EH (cell line): ENCODE measurements around the gene AXL.

Experiments used
- DNase-seq: peaks from one replicate; pipeline ENCODE4 v3.0.0-alpha.2; 2015; ENCODE audit warnings: low read depth

The AXL gene

DNA sequence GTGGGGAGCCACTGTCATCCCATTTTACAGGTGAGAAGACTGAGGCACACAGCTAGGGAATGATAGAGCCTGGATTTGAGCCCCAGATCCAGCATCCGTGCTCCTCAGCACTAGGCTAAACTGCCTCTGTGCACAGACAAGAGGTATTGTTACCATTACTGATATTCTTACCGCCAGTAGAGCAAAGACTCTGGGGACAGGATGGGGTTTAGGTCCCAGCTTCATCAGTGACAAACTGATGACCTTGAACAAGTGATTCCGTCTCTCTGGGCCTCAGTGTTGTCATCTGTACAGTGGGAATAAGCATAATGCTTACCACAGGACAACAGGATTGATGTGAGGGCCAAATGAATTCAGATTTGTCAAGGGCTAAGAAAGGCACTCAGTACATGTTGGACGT, 16.5 kb downstream of the AXL start:
- no peak for DNase-seq

DNA sequence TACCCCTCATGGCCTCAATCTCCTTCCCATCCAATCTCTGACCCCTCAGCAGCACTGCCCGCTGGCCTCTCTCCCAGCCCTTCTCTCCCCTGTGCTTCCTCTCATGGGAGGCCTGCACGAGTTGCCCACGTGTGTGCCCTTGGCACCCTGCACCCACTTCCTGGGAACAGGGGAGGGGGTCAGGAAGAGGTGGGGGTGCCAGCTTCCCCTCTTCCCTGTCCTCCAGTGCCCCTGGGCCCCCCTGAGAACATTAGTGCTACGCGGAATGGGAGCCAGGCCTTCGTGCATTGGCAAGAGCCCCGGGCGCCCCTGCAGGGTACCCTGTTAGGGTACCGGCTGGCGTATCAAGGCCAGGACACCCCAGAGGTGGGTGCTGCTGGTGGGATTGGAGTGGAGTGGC, 19.2 kb downstream of the AXL start:
- DNase-seq, result no peak

DNA sequence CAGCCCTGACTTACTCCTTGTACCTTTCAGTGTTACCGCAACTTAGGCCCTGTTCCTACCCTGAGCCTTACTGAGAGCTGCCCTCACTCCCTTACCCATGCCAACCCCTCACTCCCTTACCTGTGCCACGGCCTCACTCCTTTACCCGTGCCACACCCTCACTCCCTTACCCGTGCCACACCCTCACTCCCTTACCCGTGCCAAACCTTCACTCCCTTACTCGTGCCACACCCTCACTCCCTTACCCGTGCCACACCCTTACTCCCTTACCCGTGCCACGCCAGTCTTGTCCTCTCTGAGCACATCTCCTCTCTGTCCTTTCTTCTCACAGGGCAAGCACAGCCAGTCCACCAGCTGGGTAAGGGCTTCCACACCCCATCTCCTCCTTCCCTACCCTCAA, 20.3 kb downstream of the AXL start:
- DNase-seq, result no peak

DNA sequence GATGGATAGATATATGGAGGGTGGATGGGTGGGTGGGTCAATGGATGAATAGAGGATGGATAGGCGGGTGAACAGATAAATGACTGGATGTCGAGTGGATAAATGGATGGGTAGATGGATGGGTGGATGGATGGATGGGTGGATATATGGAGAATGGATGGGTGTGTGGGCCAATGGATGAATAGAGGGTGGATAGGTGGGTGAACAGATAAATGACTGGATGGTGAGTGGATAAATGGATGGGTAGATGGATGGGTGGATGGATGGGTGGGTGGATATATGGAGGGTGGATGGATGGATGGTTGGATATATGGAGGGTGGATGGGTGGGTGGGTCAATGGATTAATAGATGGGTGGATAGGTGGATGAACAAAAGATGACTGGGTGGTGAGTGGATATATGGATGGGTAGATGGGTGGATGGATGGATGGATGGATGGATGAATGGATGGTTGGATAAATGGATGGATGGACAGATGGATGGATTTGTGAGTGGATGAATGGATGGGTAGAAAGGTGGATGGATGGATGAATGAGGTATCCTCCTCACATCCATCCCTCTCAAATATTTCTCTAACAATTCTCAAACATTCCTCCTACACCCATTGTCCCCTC, 21.0 kb downstream of the AXL start:
- no peak for DNase-seq

DNA sequence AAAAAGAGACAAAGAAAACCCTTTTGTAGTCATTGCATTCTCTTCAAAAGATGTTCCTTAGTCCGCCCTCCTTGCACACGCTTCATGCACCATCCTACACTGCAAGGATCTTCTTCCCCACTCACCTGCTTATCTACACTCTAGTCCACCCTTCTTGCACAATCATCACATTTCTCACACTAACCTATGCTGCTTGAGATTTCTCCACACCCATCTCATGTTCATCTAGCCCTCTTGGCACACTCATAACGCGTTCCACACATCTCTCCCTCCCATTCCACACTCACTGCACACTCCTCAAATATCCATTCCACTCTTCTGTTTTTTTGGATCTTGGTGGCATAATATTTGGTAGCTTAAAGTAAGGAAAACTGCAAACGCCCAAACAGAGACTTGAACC, 22.8 kb downstream of the AXL start:
- DNase-seq, result no peak

DNA sequence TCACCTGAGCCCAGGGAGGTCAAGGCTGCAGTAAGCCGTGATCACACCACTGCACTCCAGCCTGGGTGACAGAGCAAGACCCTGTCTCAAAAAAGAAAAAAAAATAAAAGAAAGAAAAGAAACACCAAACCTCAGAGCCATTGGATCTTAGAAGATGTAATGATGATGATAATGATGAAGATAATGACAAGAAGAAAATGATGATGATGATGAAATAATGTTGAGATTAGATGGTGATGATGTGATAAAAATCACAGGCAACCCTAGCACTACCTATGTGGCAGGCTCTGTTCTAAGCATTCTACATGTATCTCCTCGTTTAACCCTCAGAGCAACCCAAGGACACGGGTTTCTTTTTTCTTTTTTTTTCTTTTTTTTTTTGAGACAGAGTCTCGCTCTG, 25.1 kb downstream of the AXL start:
- DNase-seq, result no peak

DNA sequence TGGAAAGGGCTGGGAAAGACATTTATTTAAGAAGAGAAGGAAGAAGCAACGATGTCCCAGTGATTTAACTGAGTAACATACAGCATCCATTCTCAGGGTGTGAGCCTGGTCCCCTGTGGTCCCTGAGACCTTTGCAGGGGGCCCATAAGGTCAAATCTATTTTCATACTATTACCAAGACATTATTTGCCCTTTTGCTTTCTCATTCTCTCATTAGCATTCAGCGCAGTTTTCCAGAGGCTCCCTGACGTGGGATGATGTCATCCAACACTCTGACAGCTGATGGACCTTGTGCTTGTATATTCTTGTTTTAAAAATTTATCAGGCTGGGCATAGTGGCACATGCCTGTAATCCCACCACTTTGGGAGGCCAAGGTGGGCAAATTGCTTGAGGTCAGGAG, 26.8 kb downstream of the AXL start:
- no peak for DNase-seq

DNA sequence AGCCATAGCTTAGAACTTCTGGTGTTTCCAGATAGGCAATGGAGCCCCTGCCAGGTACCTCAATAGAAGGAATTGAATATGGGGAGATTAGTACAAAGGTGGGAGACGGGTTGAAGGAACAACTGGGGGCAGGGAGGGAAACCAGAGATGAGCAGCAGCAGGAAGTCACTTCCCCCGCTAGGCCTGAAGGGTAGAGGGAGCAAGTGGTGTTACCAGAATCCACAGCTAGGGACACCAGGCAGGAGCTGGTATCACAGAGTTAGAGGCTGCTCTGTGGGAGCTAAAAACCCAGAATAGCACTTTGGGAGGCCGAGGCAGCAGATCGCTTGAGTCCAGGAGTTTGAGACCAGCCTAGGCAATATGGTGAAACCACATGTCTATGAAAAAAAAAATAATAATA, 29.9 kb downstream of the AXL start:
- DNase-seq, result no peak

DNA sequence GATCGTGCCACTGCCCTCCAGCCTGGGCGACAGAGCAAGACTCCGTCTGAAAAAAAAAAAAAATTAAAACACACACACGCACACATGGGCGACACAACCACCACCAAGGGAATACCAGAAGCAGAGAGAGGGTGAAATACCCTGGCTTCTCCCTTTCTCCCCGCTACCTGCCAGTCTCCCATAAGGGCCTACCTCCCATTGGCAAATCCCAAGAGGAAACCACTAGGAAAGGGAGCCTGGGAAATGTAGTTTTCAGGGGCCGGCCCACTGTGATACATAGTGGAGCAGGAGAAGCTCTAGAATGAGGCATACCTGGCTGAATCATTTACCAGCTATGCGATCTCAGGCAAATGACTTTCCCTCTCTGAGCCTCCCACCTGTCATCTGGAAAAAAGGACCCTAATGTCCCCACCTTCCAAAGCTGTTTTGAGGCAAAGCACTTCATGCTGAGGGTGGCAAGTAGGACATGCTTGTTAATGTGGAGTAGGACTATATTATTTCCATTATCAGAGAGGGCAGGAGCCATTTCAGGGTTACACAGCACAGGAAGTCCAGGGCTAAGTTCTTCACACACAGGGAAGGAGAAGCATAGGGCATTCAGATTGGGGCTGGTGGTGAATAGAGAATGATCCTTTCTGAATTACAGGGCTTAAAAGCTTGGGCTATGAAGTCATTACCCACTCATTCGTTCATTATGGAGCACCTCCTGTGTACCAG, 30.8 kb downstream of the AXL start:
- DNase-seq, result no peak

DNA sequence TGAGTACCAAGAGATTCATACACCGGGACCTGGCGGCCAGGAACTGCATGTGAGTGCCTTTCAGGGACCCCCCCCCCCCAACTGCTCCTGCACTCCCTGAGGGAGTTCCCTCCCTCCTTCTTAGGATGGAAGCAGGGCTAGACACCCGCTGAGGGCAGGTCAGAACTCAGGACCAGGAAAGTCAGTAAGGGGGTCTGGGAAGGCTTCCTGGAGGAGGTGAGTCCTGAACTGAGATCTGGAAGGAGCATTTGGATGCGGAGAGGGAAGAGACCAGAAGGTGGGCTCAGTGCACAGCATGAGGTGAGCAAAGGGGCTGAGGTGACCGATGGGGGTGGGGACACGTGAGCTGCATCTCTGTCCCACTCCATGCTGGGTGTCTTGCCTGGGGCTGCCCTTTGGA, 34.6 kb downstream of the AXL start:
- DNase-seq, result no peak

DNA sequence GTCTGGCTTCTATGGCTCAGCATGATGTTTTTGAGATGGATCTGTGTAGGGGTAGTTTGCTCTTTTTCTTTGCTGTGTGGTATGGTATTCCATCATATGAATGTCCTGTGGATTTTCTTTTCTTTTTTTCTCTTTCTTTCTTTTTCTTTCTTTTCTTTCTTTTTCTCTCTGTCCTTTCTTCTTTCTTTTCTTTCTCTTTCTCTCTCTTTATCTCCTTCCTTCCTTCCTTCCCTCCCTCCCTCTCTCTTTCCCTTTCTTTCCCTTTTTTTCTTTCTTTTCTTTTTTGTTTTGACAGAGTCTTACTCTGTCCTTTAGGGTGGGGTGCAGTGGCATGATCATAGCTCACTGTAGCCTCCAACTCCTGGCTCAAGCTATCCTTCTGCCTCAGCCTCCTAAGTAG, 36.1 kb downstream of the AXL start:
- no peak for DNase-seq

DNA sequence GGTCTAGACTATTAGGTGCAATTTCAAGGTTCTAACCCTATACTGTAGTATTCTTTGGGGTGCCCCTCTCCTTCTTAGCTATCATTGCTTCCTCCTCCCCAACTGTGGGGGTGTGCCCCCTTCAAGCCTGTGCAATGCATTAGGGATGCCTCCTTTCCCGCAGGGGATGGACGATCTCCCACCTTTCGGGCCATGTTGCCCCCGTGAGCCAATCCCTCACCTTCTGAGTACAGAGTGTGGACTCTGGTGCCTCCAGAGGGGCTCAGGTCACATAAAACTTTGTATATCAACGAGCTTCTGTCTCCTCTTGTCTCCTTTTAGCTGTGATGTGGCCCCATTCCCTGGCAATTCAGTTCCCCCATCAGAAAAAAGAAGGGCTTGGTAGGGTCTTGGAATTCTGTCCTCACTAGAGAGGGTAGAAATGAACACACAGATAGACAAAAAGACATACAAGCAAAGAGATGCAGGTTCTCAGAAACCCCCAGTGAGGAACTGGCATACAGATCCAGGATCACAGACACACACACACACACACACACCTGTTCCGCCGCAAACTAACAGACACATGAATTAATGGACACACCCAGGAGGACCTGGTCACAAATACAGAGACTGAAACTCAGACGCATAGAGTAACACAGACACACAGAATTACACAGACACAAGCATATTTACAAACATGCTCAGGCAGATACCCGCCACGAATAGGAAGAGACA, 42.6 kb downstream of the AXL start:
- no peak for DNase-seq

DNA sequence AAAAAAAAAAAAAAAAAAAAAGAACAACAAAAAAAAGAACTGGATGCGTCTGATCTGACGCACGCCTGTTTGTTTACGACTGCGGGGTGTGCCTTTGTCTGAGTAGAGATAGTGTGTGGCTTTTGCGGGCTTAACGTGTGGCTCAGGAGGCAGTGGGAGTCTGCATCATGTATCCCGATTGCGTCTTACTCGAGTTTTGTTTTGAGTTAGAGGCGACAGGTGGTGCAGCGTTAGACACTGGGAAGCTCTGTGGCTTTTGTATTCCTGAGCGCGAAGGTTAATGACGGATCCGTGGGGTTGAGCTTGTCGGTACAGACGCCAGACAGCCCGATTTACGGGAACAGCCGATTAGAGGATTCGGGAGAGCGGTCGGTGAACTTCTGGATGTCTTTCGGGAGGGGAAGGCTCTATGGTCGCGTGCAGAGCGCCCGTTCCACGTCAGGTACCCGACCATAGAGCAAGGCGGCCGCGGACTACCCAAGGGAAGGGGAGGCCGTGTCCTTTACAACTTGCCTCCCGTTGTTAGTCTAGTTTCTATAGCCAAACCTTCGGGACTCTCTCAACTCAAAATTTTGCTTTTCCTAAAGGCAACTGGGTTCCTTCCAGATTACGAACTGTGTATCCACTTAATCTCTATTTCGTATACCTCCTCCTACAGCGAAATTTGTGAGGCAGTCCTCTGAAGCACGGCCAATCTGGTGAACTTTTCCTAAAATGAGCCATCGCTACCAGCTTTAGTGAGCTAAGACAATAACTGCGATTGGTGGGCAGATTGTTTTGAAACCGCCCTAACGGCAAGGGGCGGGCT, 44.2 kb downstream of the AXL start:
- DNase-seq, result peak; percentile 62

DNA sequence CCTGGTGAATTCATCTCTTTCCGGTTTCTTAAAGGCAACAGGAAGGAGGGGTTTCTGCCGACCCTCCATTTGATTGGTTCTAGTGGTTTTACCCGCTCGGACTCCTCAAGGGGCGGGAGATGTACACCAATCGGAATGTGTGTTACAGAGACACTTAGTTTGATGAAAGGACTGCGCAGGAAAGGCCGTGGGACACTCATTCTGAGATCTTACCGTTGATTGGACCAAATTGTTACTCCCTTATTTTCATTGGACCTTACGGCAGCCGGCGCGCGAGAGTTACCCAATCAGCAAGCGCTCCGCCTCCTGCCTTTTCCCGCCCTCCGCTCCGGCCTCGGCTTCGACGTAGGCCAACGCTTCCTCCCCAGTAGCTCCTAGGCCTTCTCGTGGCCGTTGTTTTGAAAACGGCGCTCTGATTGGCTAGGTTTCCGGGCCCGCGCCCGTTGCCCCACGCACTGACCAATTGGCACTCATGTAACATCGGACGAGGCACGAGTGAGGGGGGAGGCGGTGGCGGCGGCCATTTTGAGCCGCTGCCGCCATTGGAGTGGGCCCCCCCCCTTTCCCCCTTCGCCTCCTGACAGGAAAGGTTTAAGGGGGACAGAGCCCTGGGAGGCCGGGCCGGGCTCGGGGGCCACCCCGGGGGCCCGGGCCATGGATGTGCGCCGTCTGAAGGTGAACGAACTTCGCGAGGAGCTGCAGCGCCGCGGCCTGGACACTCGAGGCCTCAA, 45.0 kb downstream of the AXL start, which contains the start of gene HNRNPUL1:
Gene HNRNPUL1 (plus strand): TSS at position 523 of the 731 bp plus-strand sequence. CDS start 132 bp downstream, at position 655.
- peak; percentile 100 for DNase-seq

DNA sequence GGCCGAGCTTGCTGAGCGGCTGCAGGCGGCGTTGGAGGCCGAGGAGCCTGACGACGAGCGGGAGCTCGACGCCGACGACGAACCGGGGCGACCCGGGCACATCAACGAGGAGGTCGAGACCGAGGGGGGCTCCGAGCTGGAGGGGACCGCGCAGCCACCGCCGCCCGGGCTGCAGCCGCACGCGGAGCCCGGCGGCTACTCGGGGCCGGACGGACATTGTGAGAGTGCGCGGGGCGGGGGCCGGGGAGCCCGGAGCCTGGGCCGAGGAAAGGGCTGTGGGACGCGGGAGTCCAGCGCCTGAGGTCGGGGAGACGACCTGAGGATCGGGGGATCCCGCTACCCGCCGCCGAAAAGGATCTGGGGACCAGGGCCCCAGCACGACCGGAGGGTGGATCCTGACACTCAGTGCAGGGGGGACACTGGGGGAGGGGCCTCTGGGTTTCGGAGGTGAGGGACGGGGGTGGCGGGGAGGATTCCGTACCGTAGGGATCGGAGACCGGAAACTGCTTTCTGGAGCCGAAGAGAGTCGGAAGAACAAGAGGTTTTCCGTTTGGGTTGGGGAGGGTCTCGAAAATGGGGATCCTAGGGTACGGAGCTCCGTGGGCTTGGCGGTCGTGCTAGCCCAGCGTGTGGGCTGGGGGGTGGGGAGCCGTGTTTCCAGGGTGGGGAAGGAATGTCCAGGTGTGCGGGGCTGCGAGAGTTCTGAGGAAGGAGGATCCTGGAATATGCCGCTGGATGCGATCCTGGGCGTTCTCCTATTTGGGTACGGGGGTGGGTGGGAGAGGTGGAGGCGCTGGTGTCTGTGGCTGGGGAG, 45.8 kb downstream of the AXL start:
- DNase-seq, result peak; percentile 60

DNA sequence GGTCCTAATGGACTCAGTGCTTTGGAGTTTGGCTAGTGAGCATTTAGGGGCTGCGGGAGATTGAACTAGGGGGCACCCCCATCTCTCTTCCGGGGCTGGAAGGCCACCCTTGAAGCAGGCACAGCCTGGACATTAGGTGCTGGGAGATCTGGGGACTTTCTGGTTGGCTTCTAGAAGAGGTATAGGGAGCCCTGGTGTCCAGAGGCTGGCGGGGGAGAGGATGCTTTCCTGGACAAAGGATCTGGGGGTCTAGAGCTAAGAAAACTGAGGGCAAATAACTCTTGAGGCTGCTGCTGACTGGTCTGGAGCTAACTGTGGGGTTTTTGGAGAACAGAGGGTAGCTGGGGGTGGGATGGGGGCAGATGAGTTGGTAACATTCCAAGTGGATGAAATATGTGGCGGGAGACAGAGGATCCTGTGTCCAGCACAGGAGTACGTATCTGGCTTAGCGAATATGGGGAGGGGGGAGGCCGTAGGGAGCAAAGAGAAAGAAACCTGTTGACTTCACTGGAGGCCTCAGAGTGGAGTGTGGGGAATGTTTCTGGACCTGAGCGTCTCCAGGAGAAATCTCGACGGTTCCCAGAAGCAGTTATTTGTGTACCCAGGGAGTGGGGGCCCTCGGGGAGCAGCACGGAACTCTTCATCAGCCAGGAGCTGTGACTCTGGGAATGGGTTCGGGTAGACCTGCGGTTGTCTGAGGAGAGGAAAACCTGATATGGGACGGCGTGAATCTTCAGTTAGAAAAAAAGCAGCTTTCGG, 46.6 kb downstream of the AXL start:
- peak; percentile 39 for DNase-seq

DNA sequence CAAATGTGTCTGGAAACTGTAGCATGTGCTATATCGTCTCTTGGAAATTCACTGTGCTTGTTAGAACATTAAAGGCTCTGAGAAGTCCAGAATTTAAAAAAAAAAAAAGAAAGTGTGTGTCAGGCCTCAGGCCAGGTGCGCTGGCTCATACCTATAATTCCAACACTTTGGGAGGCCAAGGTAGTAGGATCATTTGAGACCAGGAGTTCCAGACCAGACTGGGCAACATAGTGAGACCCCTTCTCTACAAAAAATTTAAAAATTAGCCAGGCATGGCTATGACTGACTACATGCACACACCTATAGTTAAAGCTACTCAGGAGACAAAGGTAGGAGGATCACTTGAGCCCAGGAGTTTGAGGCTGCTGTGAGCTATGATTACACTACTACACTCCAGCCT, 50.0 kb downstream of the AXL start:
- DNase-seq, result no peak

DNA sequence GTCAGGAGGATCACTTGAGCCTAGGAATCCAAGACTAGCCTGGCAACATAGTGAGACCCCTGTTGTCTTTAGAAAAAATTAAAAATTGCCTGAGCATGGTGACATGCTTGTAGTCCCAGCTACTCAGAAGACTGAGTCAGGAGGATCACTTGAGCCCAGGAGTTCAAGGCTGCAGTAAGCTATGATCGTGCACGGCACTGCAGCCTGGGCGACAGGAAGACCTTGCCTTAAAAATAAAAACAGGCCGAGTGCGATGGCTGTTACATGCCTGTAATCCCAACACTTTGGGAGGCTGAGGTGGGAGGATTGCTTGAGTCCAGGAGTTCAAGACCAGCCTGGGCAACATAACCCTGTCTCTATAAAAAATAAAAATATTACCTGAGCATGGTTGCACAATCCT, 50.5 kb downstream of the AXL start:
- DNase-seq, result no peak

DNA sequence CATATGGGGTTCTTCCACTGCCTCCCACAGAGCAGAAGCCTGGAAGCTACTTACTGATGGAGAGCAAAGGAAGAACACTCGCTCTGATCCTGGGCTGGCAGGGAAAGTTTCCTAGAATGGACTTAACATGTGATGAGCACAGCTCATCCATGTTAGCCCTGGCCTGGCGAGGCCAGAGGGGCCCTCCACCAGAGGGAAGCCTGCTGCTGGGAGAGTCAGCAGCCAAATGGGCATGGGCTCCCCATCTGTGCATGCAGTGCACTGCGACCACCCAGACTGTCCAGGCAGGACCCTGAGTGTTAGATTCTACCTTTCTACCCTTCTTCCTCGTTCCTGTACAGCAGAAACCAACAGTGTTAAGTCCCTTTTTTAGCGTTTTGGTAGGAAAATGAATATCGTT, 54.1 kb downstream of the AXL start:
- no peak for DNase-seq

DNA sequence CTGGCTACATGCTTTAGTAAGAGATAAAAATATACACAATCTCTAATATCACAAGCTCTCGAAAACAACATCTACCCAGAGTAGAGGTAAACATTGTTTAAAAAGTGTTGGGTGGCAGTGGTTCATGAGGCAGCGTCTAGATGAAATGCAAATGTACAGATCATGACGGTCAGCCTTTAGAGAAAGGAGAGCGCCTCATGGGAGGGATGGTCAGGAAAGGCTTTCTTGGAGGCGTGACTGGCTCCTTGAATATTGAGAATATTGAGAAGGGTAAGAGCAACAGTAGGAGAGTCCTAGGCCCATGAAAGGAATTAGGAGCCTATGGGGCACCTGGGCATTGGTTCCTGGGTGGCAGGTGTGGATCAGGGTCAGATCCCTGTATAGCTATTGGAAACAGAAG, 55.8 kb downstream of the AXL start:
- DNase-seq, result no peak
